HG02610 (cell line): ENCODE measurements around the gene GPR62.

Source experiments
- ATAC-seq: cut with Tn5 transposase; IDR thresholded peaks from one replicate; pipeline ENCODE4 v1.9.1; 2021; ENCODE audit warnings: mild to moderate bottlenecking, moderate library complexity; ENCODE audit not compliant: unreplicated experiment

The GPR62 gene

DNA sequence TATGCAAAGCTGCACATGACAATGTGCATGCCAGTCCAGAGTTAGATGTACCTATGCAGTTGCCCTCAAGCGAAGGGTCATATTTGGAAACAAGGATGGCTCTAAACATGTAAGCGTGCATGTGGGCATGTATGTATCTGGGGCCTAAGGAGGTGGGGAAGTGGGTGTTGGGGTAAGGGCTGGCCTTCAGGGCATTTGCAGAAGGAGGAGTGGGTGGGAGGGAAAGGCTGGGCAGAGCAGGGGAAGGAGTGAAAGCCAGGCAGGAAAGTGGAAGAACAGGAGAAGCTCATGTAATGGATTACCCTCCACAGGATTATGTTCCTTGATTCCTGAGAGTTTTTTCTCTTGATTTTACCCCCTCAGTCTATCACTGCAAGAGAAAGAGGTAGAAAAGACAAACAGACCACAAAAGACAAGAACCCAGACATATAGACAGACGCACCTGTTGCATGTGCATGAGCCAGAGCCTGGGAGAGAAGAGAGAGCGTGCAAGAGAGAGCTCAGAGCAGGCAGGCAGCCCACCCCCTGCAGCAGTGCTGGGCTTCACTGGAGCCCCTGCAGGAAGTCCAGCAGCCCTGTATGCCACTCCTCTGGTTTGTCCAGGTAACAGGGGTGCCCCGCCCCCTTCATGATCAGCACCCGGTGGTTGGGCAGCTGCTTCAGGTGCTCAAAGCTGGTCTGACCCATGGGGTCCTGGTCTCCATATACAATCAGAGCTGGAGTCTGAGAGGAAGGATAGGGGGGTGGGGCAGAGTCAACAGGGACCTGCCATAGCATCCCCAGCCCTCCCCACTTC lies 13.9 kb downstream of the GPR62 start:
- ATAC-seq: no peak

GRCh38 chr3:51969841-51970240 lies 14.7 kb downstream of the GPR62 start:
- no peak for ATAC-seq

GRCh38 chr3:51970606-51971300 lies 15.6 kb downstream of the GPR62 start:
- ATAC-seq: no peak

DNA sequence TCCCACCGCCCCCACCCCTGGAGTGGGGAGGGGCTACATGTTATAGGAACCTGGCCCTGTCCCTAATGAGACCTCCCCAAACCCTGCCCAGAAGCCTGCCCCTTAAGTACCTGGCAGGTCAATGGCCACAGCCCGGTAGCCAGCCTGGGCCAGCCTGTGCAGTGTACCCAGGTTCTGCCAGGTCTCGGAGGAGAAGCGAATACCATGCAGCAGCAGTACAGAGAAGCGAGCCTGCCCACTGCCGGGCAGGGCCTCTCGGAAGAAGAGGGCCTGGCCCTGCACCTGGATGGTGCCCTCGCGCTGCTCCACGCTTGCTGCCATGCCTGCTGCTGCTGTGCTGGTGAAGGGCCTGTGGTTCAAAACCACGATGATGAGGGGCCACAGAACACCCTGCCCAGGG lies 16.2 kb downstream of the GPR62 start:
- ATAC-seq: no peak

DNA sequence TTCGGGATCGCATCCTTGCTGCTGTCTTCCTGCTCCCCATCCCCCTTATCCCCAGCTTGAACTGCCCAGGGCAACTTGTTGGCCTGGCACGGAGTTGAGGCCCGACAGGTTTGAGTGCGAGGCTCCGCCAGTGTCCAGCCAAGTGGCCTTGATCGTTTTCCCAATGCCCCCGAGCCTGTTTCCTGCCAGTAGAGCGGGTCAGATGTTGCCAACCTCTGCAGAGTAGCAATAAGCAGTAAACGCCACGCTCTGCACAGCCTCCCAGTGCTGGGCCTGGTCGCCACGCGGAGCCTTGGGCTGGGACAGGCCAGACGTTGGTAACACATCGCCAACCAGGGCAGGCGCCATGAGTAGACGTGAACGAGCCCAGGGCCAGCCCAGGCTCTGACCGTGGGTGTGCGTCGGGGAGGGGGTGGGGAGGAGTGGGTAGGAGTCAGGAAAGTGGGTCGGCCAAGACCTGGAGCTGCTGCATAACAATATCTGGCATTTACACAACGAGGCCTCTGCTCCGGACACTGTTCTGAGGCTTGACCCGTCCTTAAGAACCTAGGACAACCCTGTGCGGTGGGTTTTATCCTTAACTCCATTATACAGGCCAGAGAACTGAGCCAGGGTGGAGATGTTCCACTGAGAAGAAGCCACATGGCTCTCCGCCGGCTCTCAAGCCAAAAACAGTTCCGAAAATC lies 19.2 kb downstream of the GPR62 start:
- ATAC-seq: peak; percentile 15

- peak; percentile 56 for ATAC-seq
These were observed 20.0 kb downstream of the GPR62 start, which contains the start of gene ABHD14A for GRCh38 chr3:51974963-51975851. ABHD14A (plus strand) TSS chr3:51975064; CDS start chr3:51975136, 72 bp downstream.

GRCh38 chr3:51975852-51976549 lies 20.8 kb downstream of the GPR62 start:
- no peak for ATAC-seq

DNA sequence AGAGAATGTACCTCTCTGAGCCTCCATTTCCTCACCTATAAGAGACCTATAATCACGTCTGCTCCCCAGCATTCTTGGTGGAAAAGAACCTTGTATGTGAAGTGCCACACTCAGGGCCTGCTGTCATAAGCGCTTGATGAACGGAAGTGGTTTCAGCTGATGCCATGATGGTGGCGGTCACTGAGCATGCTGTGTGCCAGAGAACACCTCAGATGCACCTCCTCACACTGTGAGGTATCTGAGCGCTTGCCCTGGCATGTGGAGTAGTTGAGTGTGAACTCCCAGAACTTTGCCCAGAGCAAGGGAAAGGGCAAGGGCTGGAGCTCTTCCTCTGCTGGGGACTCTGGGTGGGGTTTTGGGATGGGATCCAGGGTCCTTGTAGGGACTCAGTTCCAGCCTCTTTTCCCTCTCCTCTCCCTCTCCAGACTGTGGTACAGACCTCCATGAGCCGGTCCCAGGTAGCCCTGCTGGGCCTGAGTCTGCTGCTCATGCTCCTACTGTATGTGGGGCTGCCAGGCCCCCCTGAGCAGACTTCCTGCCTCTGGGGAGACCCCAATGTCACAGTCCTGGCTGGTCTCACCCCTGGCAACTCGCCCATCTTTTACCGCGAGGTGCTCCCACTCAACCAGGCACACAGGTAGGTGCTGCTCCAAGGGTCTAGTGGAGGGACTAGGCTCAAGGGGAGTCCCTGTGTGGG lies 22.4 kb downstream of the GPR62 start:
- no peak for ATAC-seq

GRCh38 chr3:51978143-51978502 lies 22.9 kb downstream of the GPR62 start:
- no peak for ATAC-seq

DNA sequence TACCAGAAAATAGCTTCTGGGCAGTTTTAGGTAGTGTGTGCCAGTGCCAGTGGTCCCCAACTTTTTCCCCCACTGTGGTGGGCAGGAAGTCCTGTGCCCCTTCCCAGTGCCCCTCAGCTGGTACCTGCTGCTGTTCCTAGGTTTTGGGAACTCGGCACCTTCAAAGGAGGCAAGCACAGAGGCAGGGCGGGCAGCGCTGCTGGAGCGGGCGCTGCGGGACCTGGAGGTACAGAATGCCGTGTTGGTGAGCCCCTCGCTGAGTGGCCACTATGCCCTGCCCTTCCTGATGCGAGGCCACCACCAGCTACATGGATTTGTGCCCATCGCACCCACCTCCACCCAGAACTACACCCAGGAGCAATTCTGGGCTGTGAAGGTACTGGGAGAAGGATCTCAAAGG lies 25.1 kb downstream of the GPR62 start:
- no peak for ATAC-seq

DNA sequence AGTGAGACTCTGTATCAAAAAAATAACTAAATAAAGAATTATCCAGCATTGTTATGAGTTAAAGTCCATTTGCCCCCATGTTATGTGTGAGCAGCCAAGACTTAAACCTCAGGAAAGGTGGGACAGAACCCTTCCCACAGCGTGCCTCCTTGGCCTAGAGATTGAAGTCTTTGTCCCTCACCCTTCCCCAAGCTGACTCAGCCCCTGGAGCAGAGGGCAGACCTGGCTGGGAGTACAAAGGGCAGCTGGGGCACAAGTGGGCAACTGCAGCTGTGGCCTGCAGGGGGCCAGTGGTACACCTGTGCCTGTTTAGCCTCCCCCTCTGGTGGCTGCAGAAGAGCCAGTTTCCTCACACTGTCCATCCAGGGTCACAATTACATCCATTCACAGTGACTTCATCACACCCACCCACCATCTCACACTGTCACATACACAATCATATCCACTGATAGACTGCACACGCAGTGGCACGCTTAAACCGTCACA lies 27.2 kb downstream of the GPR62 start:
- peak; percentile 31 for ATAC-seq

- peak; percentile 70 for ATAC-seq
These were observed 27.8 kb downstream of the GPR62 start, which contains the start of gene ACY1 for GRCh38 chr3:51982838-51983577. ACY1 (plus strand) TSS chr3:51983535; CDS start chr3:51984065, 530 bp downstream.

DNA sequence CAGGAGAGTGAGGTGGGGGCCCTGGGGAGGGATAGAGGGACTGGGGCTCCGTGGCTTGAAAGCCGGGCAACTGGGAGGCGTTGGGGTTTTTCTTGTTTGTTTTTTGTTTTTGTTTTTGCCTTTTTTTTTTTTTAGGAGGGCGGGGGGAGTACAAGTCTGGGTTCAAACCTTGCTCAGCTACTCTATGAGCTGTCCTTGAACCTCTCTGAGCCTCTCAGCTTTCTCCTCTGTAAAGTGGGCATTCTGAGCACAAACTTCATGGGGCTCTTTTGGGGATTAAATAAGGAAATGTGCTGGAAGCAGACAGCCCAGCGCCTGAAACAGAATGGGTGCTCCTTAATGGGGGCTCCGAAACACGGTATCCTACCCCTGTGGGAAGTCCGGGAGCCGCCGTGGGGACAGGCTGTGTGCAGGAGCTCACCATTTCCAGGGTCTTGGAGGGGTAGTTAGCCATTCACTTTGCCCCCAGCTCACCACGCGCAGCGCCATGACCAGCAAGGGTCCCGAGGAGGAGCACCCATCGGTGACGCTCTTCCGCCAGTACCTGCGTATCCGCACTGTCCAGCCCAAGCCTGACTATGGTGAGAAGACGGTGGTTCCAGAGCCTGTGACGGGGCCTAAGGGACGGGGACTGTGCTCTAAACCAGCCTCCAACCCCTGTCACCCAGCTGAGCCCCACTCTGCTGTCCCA lies 28.5 kb downstream of the GPR62 start:
- no peak for ATAC-seq

- ATAC-seq: no peak
These were observed 29.1 kb downstream of the GPR62 start for GRCh38 chr3:51984269-51984647.

DNA sequence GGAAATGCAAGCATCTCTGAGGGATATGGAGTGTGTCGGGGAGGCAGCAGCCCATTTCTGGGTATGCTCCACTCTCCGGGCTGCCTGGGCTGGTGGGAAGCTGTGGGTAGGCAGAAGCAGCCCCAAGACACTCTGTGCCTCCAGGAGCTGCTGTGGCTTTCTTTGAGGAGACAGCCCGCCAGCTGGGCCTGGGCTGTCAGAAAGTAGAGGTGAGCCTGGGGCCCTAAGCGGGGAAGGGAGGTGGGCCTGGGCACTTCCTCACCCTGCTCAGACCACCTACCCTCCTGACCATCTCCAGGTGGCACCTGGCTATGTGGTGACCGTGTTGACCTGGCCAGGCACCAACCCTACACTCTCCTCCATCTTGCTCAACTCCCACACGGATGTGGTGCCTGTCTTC lies 29.9 kb downstream of the GPR62 start:
- no peak for ATAC-seq

GRCh38 chr3:51986010-51986947 lies 31.1 kb downstream of the GPR62 start:
- ATAC-seq: no peak

- ATAC-seq: no peak
These were observed 32.4 kb downstream of the GPR62 start for GRCh38 chr3:51987568-51987967.
